Peyer's patch (tissue), 4 donors: ENCODE data around the gene ZNF558. TPM values are rescaled to one million over a fixed set of nuclear protein-coding genes. Genes with fewer than 3 reads are reported as not detected.
"Not testable (repeated sequence)": the region's sequence is repeated elsewhere in the genome, so short reads cannot be mapped to it uniquely, and the experiment has no call there.

Experiments
- DNase-seq, 3 donors: peaks; one replicate each; pipeline ENCODE4 v3.0.0-alpha.2; 2017 to 2019
- H3K27ac ChIP-seq, 4 donors: fragments of 200-600 bp; sonication (generic); one replicate each; pipeline ENCODE4 v1.5.1; 2016 to 2019
- H3K27me3 ChIP-seq, 2 donors: fragments of 200-600 bp; sonication (generic); one replicate each; pipeline ENCODE4 v1.5.1; 2019
- H3K36me3 ChIP-seq, 3 donors: fragments of 200-600 bp; sonication (generic); one replicate each; pipeline ENCODE4 v1.5.1; 2016 to 2019
- H3K4me1 ChIP-seq, 4 donors: fragments of 200-600 bp; sonication (generic); one replicate each; pipeline ENCODE4 v1.5.1; 2016 to 2019
- H3K4me3 ChIP-seq, 4 donors: fragments of 200-600 bp; sonication (generic); 1 replicate in 3 of 4; 2 replicates in 1 of 4; pipeline ENCODE4 v1.5.1; 2016 to 2019; ENCODE audit warnings: mild to moderate bottlenecking in 1 of 4
- H3K9me3 ChIP-seq, 4 donors: fragments of 200-600 bp; sonication (generic); one replicate each; pipeline ENCODE4 v1.5.1; 2016 to 2019; ENCODE audit warnings: mild to moderate bottlenecking in 1 of 4
- POLR2A ChIP-seq, 2 donors: fragments of 450-650 bp; IDR thresholded peaks; one replicate each; pipeline ENCODE4 v1.5.1; 2017; ENCODE audit warnings: antibody characterized with exemption in 2 of 2, mild to moderate bottlenecking in 2 of 2, moderate library complexity in 2 of 2
- small RNA-seq, 2 donors: library from RNA; depleted of rRNA; stranded (forward); fragments of <200 nt; gene quantifications; one replicate each; pipeline ENCODE3, GENCODE V24; 2016
- total RNA-seq, 4 donors: library from RNA; depleted of rRNA; stranded (reverse); fragments of >200 nt; gene quantifications; one replicate each; pipeline ENCODE4 v1.1.0, GENCODE V29; 2016
- TF ChIP-seq, protein P1 (sequence below), 6 experiments: fragments of 450-650 bp in 4 of 6; fragments of 200-600 bp in 2 of 6; sonication (generic) in 1 of 6; IDR thresholded peaks; one replicate each; pipeline ENCODE4 v1.5.1; 2017 to 2019; ENCODE audit warnings: antibody characterized with exemption in 6 of 6, mild to moderate bottlenecking in 3 of 6, moderate library complexity in 1 of 6

Gene ZNF558
- total RNA-seq, 4 donors from 2014 or later = 18.0 to 38.5 (median 30.2) TPM

DNA sequence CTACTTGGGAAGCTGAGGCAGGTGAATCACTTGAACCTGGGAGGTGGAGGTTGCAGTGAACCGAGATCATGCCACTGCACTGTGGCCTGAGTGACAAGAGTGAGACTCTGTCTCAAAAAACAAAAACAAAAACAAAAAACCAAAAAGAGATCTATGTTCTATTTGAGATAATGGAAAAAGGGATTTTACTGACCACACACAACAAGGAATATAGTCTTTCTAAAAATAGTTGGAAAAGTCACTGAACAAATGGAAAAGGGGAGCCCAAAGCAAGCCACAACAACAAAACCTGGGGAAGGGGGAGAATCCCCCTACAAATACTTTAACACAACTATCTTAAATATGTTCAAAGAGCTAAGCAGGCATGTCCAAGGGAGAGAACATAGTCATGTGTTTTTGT is 37.3 kb downstream of the ZNF558 start:
- H3K9me3 ChIP-seq = peaks cover 0 to 17% (median 5%) of the 10 kb centered on the region in 4 donors
- H3K4me3 ChIP-seq = no peak overlapping the region
- H3K4me1 ChIP-seq = no peaks in the 10 kb centered on the region
- H3K36me3 ChIP-seq = no peaks in the 10 kb centered on the region
- H3K27ac ChIP-seq = no peak overlapping the region
- no peaks in the 10 kb centered on the region for H3K27me3 ChIP-seq
- TF ChIP-seq POLR2A (IDR thresholded peaks at IDR 0.05) = no peak
- TF ChIP-seq, protein P1, sequence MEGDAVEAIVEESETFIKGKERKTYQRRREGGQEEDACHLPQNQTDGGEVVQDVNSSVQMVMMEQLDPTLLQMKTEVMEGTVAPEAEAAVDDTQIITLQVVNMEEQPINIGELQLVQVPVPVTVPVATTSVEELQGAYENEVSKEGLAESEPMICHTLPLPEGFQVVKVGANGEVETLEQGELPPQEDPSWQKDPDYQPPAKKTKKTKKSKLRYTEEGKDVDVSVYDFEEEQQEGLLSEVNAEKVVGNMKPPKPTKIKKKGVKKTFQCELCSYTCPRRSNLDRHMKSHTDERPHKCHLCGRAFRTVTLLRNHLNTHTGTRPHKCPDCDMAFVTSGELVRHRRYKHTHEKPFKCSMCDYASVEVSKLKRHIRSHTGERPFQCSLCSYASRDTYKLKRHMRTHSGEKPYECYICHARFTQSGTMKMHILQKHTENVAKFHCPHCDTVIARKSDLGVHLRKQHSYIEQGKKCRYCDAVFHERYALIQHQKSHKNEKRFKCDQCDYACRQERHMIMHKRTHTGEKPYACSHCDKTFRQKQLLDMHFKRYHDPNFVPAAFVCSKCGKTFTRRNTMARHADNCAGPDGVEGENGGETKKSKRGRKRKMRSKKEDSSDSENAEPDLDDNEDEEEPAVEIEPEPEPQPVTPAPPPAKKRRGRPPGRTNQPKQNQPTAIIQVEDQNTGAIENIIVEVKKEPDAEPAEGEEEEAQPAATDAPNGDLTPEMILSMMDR (IDR thresholded peaks at IDR 0.05) = no peak
- DNase-seq = no peak

DNA sequence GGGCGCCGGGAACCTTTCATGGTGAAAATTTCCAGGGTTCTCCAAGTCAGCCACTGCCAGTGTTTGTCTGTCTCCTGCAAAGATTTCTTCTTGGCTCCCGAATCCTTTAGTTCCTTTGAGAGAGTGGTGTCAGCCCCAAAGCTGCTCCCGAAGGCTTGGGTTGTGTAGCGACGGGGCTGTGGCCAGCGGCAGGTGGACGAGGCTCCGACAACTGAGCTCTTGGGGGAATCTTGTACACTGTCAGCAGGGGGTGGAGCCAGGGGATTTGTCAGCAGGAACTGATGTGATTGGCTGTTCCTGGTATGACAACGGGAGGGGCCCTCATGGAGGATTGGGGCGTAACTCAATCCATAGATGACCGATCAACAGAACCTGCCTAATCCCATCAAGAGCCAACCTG is 58.5 kb downstream of the ZNF558 start:
- not testable (repeated sequence) for H3K9me3 ChIP-seq, H3K36me3 ChIP-seq, H3K4me3 ChIP-seq, DNase-seq, H3K4me1 ChIP-seq, H3K27ac ChIP-seq, H3K27me3 ChIP-seq

DNA sequence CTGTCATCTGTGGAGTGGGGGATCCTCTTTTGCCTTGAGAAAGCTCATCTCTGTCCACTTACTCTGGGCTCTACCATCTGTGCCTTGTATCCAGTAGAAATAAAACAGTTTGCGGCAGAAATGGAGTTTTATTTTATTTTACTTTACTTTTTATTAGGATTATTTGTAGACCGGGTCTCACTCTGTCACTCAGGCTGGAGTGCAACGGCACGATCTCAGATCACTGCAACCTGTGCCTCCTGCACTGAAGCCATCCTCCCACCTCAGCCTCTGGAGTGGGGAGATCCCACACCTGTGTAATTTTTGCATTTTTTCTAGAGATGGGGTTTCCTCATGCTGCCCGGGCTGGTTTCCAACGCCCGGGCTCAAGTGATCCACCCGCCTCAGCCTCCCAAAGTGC is 62.8 kb downstream of the ZNF558 start:
- not testable (repeated sequence) for DNase-seq, H3K36me3 ChIP-seq, H3K4me1 ChIP-seq, H3K27ac ChIP-seq, H3K9me3 ChIP-seq, H3K4me3 ChIP-seq, H3K27me3 ChIP-seq

DNA sequence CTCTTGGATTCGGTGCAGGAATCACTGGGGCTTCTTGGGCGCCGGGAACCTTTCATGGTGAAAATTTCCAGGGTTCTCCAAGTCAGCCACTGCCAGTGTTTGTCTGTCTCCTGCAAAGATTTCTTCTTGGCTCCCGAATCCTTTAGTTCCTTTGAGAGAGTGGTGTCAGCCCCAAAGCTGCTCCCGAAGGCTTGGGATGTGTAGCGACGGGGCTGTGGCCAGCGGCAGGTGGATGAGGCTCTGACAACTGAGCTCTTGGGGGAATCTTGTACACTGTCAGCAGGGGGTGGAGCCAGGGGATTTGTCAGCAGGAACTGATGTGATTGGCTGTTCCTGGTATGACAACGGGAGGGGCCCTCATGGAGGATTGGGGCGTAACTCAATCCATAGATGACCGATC is 64.8 kb downstream of the ZNF558 start:
- H3K9me3 ChIP-seq, DNase-seq, H3K4me1 ChIP-seq: not testable (repeated sequence)

More for the DNA sequence above, 64.8 kb downstream of the ZNF558 start:
- not testable (repeated sequence) for H3K27ac ChIP-seq, H3K27me3 ChIP-seq, H3K36me3 ChIP-seq, H3K4me3 ChIP-seq

Small RNA genes lying within 50 kb of the gene (small RNA-seq; reads per million reads assigned to genes)
- 0 reads per million in 2 donors for gene AC012616.1

Other genes with a start within 250 kb of the ZNF558 start
- gene ADAMTS10, start 221.6 kb downstream of the ZNF558 start, total RNA-seq = 10 to 100 TPM in 3 of 4 donors, not detected in 1; 26.5 to 92.4 (median 37.2) TPM
- gene NFILZ, start 201.7 kb downstream of the ZNF558 start, total RNA-seq = not detected
- not detected for gene ACTL9, start 133.5 kb downstream of the ZNF558 start, total RNA-seq
- not detected for gene OR2Z1, start 110.7 kb downstream of the ZNF558 start, total RNA-seq
- gene MBD3L1, start 73 bp upstream of the ZNF558 start, total RNA-seq = not detected
- not detected for gene MUC16, start 178.1 kb upstream of the ZNF558 start, total RNA-seq